Lower leg skin (tissue), 4 donors: Measurements from ENCODE around the gene ERGIC3. TPM values are rescaled to one million over a fixed set of nuclear protein-coding genes. Genes with fewer than 3 reads are reported as not detected.
A peak's percentile ranks its signal among the peaks of the same experiment; 100 is the strongest.

Source experiments
- DNase-seq, 2 donors: peaks; one replicate each; pipeline ENCODE4 v3.0.0-alpha.2; 2019; ENCODE audit warnings: low spot score in 2 of 2
- H3K4me3 ChIP-seq: fragments of 200-600 bp; sonication (generic); 2 replicates; pipeline ENCODE4 v1.5.1; 2017; ENCODE audit warnings: mild to moderate bottlenecking, low read depth; ENCODE audit not compliant: poor library complexity, severe bottlenecking
- CTCF ChIP-seq, 3 donors: fragments of 450-650 bp; IDR thresholded peaks; one replicate each; pipeline ENCODE4 v1.5.1; 2016; ENCODE audit warnings: antibody characterized with exemption in 3 of 3, mild to moderate bottlenecking in 3 of 3, moderate library complexity in 2 of 3
- POLR2A ChIP-seq, 2 donors: fragments of 450-650 bp; IDR thresholded peaks; one replicate each; pipeline ENCODE4 v1.6.1; 2016 to 2017; ENCODE audit warnings: antibody characterized with exemption in 2 of 2, mild to moderate bottlenecking in 1 of 2, moderate library complexity in 1 of 2
- WGBS, 2 donors: methylation state at CpG; one replicate each; pipeline ENCODE4 v1.1.5; 2018; 5-methylcytosine and 5-hydroxymethylcytosine counted together
- intact Hi-C: fragments of 100-400 bp; cut with DNase I; formaldehyde crosslinking; loops from one replicate; pipeline ENCODE4 v1.15.0; 2023; ENCODE audit warnings: low total_unique reads
- total RNA-seq, 4 donors: library from RNA; depleted of rRNA; stranded (reverse); fragments of >200 nt; gene quantifications; one replicate each; pipeline ENCODE4 v1.1.0, GENCODE V29; 2016

Gene ERGIC3
- total RNA-seq, 4 donors from 2014 or later: 148 to 222 (median 201) TPM

GRCh38 chr20:35525639-35526038, 16.2 kb upstream of the ERGIC3 start:
- TF ChIP-seq POLR2A (IDR thresholded peaks at IDR 0.05) (no peak), CTCF (IDR thresholded peaks at IDR 0.05) (no peak)
- no peak overlapping the region for H3K4me3 ChIP-seq
- 92 to 100% methylated on average over 1 of the region's 1 CpG for WGBS, 2 donors
- no peak for DNase-seq
- intact Hi-C loops: no loop called here

- intact Hi-C loops: no loop called here
- TF ChIP-seq POLR2A (IDR thresholded peaks at IDR 0.05): no peak
- no peak for TF ChIP-seq CTCF (IDR thresholded peaks at IDR 0.05)
These were observed 14.6 kb upstream of the ERGIC3 start for GRCh38 chr20:35527122-35527769.

GRCh38 chr20:35529552-35529951, 12.3 kb upstream of the ERGIC3 start, which contains the start of gene C20orf173:
Gene C20orf173 (minus strand): TSS chr20:35529652. CDS start chr20:35529373, 279 bp downstream.
- DNase-seq: no peak
- no peak for TF ChIP-seq CTCF (IDR thresholded peaks at IDR 0.05)
- no peak for TF ChIP-seq POLR2A (IDR thresholded peaks at IDR 0.05)
- no peak within 1 kb of the TSS for H3K4me3 ChIP-seq
- intact Hi-C loops: no loop called here
- 91 to 97% methylated on average over 2 of the region's 2 CpGs for WGBS, 2 donors

More at GRCh38 chr20:35527122-35527769, 14.6 kb upstream of the ERGIC3 start:
- no peak overlapping the region for H3K4me3 ChIP-seq
- no peak for DNase-seq
- 81 to 85% methylated on average over 12 of the region's 12 CpGs for WGBS, 2 donors

- intact Hi-C loops: no loop called here
- TF ChIP-seq CTCF (IDR thresholded peaks at IDR 0.05) (no peak), POLR2A (IDR thresholded peaks at IDR 0.05) (no peak)
- 63 to 69% methylated on average over 11 of the region's 11 CpGs for WGBS, 2 donors
- no peak overlapping the region for H3K4me3 ChIP-seq
- DNase-seq: no peak
These were observed 2.1 kb upstream of the ERGIC3 start for GRCh38 chr20:35539756-35540212.

GRCh38 chr20:35541118-35541782, 628 bp upstream of the ERGIC3 start:
- no peak for DNase-seq
- WGBS, 2 donors: 32 to 34% methylated on average over 13 of the region's 13 CpGs
- TF ChIP-seq POLR2A (IDR thresholded peaks at IDR 0.05) (no peak), CTCF (IDR thresholded peaks at IDR 0.05) (no peak)
- H3K4me3 ChIP-seq: peak overlapping the region; percentile 79
- intact Hi-C loops: no loop called here
